Epithelial cell of prostate (primary cell): ENCODE results near the gene EZH2.

Experiments
- DNase-seq: peaks from one replicate; pipeline ENCODE4 v3.0.0-alpha.2; 2011; ENCODE audit warnings: low read depth, low spot score
- H3K27ac ChIP-seq: fragments of 450-650 bp; 2 replicates; pipeline ENCODE4 v1.5.1; 2017; ENCODE audit warnings: mild to moderate bottlenecking

The EZH2 gene

DNA sequence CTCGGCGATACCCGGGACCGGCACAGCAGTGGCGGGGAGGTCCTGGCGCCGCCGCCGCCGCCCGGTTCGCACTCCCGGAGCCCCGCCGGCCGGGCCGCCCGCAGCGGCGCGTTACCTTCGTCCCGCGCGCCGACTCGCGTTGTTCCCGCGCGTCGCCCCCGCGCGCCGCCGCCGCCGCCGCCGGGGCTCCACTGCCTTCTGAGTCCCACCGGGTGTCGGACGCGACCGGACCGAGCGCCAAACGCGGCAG is at the start of gene EZH2:
Gene EZH2, minus strand, starts transcription at position 243 of the 250 bp plus-strand sequence. CDS start 36,993 bp downstream, outside the sequence.
- DNase-seq, result no peak
- peak within 1 kb of the TSS; percentile 62 for H3K27ac ChIP-seq

- DNase-seq, result no peak
- H3K27ac ChIP-seq, result no peak overlapping the region
Measured at GRCh38 chr7:148931470-148931869, 47.4 kb upstream of the EZH2 start.

GRCh38 chr7:148930335-148930734 is 46.2 kb upstream of the EZH2 start:
- H3K27ac ChIP-seq, result no peak overlapping the region
- no peak for DNase-seq

DNA sequence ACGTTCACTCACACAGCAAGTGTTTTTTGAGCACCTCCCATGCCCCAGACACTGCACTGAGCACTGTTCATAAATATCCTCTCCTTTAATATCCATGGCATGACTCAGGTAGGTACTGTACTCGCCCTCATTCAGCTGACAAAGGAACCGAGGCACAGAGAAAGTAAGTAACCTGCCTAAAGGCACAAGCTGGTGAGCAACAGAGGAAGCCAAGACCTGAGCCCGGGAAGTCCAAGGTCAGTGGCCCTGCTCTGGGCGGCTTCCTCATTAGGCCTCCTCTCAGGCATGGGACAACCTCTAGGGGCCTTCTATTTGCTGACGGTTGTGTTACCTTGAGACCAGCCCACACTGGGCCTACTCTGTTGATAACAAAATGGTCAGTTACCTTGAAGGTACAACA is 45.1 kb upstream of the EZH2 start:
- H3K27ac ChIP-seq, result no peak overlapping the region
- no peak for DNase-seq

- DNase-seq, result no peak
- no peak overlapping the region for H3K27ac ChIP-seq
Measured at GRCh38 chr7:148927123-148928045, 43.3 kb upstream of the EZH2 start.

GRCh38 chr7:148925836-148926235 is 41.7 kb upstream of the EZH2 start:
- no peak overlapping the region for H3K27ac ChIP-seq
- no peak for DNase-seq

GRCh38 chr7:148924011-148924410 is 39.9 kb upstream of the EZH2 start:
- no peak overlapping the region for H3K27ac ChIP-seq
- DNase-seq, result no peak

- no peak overlapping the region for H3K27ac ChIP-seq
- no peak for DNase-seq
Measured at GRCh38 chr7:148921806-148922205, 37.7 kb upstream of the EZH2 start.

DNA sequence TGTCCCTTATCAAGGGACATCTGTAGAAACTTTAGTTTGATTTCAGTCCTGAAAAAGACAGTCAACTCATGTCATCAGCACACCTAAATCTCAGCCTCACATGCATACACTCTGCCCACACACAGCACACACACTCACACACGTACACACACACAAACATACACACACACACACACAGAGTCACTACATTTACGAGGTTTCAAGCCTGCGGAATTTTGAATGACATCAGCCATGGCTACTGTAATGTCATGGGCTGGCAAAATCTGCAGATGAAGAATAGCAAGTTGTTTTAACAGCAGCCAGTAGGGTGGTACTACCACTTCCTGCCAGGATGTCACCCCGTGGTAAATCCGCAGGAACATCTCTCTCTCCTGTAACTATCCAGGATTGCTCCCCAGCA is 37.1 kb upstream of the EZH2 start:
- H3K27ac ChIP-seq, result no peak overlapping the region
- DNase-seq, result no peak

DNA sequence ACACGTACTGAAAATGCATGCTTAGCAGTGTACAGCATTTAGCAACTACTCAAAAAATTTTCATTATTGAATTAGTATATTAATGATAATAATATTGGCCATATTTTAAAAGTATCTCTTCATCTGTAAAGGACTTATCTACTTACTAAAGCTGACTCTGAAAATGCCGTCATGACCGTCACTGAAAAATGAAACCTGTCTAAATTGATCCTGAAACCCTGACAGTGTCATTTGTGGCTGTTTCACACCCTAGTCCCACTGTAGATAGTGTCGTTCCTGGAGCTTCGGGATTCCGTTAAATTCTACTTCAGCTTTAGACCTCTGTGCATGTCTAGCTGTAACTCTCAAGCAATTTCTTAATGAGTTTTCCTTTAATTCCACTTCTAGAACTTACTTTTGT is 35.8 kb upstream of the EZH2 start:
- no peak overlapping the region for H3K27ac ChIP-seq
- DNase-seq, result no peak

- no peak for DNase-seq
Measured at GRCh38 chr7:148918058-148918596, 34.0 kb upstream of the EZH2 start.

DNA sequence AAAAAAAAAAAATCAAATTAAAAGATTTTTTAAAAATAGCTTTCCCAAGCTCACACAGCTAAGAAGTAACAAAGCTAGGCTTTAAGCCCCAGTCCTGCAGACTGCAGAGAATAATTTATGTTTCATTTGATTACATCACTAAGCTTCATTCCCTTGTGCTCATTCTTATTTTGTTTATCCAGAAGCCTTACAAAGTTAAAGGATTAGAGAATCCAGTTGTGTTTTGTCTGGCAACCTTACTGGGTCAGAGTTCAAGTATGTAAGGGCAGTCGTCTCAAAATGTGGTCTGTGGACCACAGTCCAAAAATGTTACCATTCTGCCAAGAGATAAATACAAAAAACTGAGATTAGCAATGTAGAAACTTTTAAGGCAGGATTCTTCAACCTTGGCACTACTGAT is 32.1 kb upstream of the EZH2 start:
- H3K27ac ChIP-seq, result no peak overlapping the region
- no peak for DNase-seq

More at GRCh38 chr7:148918058-148918596, 34.0 kb upstream of the EZH2 start:
- H3K27ac ChIP-seq, result no peak overlapping the region

DNA sequence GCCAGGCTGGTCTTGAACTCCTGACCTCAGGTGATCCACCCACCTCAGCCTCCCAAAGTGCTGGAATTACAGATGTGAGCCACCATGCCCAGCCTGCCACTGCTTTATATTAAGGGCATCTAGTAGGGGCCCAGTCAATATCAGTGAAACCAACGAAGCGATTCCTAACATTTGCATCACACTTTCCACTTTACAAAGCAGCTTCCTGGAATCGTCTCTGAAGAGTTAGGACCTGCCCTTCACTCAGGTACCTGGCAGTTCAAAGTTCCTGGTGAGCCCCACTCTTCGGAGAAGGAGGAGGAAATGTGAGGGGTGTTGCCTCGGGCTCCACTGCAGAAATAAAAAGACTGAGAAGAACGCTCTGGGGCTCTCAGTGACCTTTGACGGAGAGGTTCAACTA is 31.1 kb upstream of the EZH2 start:
- H3K27ac ChIP-seq, result no peak overlapping the region
- no peak for DNase-seq

- H3K27ac ChIP-seq, result no peak overlapping the region
- peak; percentile 33 for DNase-seq
Measured at GRCh38 chr7:148914208-148914777, 30.2 kb upstream of the EZH2 start.

DNA sequence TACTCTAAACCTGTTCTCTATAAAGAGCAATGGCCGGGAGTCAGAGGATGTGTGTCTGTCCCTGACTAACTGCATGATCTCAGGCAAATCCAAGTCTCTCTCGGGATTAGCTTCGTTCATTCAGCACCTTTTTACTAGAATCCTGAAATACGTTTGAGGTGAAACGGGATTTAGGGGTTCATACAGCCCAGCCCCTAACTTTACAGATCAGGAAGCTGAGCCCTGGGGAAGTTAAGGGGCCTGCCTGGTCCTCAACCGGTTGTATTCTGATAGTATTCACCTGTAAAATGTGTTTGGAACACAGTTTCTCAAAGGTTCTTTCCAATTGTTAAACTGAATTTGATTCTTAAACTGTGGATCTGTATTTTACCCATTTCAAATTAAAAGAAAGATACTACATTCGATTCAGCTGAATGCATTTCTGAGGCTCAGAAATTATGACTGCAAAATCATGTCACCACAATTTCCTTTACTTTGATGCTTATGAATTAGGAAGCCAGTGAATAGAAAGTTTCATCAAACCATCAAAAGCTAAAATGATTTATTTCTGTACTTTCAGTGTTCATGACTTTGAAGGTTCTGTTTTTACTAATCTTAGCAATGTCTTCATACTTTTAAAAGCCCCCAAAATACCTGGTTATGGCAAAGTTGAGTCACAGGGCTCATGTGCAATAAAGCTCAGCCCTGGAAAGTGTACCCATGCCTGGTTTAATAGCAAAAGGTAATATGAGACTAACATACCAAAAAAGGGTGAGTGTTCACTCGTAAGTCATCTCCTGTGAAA is 28.9 kb upstream of the EZH2 start:
- no peak for DNase-seq
- H3K27ac ChIP-seq, result no peak overlapping the region

GRCh38 chr7:148912151-148912550 is 28.1 kb upstream of the EZH2 start:
- H3K27ac ChIP-seq, result no peak overlapping the region
- DNase-seq, result no peak

DNA sequence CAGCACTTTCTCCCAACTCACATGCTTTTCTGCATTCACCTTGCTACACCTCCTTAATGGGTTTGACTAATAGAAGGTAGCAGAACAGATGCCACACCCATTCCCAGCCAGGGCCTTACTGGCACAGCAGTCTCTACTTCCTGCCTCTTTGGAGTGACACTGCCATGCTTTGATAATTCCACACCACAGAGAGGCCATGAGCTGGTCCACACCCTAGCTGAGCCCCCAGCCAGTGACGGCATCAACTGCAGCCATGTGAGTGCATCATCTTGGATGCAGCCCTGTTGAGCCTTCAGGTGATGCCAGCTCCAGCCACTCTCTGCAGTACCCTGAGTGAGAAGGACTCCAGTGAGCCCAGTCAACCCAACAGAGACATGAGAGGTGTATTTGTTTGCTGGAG is 27.5 kb upstream of the EZH2 start:
- H3K27ac ChIP-seq, result no peak overlapping the region
- peak; percentile 22 for DNase-seq

- H3K27ac ChIP-seq, result no peak overlapping the region
- DNase-seq, result no peak
Measured at GRCh38 chr7:148909568-148909967, 25.5 kb upstream of the EZH2 start.

DNA sequence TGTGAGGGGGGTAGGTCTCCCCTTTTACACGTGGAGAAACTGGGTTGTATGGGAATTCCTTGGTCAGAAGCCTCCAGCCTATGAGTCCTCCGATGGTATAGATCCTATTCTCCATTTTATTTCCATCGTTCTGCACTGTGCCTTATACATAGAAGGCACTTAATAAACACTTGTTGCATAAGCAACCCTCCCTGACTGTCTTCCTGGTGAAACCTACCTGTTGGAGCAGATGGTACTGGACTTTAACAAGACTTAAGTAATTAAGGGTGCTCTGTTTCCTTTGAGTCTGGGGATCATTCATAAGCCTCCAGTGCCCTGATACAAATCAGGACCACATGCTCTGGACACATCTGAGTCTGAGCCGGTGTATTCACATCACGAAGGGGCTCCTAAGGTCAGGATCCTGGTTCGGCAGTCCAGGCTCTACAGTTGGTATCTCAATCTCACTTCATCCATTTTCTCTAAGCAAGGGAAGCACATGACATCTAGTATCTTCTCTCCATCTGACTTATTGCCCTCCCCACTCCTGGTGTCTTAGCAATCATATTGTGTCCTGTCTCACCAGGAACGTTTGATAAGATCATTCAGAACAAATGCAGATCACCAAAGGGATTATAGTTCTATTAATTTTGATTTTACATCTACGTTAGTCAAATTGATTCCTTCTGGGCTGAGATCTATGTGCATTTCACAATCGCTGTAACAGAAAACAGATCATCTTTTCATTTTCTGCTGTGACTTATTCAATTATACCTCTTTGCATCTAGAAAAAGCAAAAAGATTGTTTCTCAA is 22.8 kb upstream of the EZH2 start:
- no peak for DNase-seq
- H3K27ac ChIP-seq, result no peak overlapping the region

DNA sequence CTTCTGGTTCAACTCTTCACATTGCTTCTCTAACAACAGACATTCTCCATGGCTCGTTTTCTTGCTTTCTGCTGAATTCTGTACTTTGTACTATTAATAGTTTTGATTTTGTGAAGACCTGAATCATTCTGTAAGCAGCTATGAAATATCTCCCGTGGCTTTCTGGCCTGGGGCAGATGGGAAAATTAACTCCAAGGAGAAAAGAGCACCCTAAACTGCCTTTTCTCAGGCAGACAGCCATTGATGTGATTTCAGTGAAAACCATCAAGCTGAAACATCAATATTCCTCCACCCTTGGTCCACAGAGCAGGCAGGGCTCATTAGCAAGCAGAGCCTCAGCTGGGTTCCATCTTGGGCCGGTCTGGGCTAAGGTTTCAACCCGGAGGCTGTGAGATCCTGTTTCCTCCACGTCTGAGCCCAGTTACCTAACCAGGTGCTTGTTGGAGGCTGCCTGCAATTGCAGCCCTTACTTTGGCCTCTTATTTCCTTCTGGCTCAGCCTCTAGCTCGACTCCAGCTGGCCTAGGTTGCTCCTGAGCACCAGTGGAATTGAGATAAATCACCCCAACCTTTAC is 21.1 kb upstream of the EZH2 start:
- no peak for DNase-seq
- no peak overlapping the region for H3K27ac ChIP-seq
